Smooth muscle cell of the brain vasculature (primary cell): ENCODE measurements around the gene NDUFS8.
"Not testable (repeated sequence)": the region's sequence is repeated elsewhere in the genome, so short reads cannot be mapped to it uniquely, and the experiment has no call there.

Experiments
- DNase-seq: peaks from one replicate; pipeline ENCODE4 v3.0.0-alpha.2; 2012; ENCODE audit warnings: low read depth, low spot score

The NDUFS8 gene

GRCh38 chr11:68030318-68031143 lies at the start of gene NDUFS8:
Gene NDUFS8, plus strand, starts transcription at chr11:68030681. Its CDS starts 1,471 bp downstream, at chr11:68032152.
- peak; percentile 98 for DNase-seq

- not testable (repeated sequence) for DNase-seq
These were observed 49.3 kb upstream of the NDUFS8 start for GRCh38 chr11:67981226-67981625.

- DNase-seq = not testable (repeated sequence)
These were observed 48.1 kb upstream of the NDUFS8 start for GRCh38 chr11:67982255-67982857.

GRCh38 chr11:67983951-67984350 lies 46.5 kb upstream of the NDUFS8 start:
- DNase-seq = no peak

GRCh38 chr11:67985302-67985701 lies 45.2 kb upstream of the NDUFS8 start:
- DNase-seq = not testable (repeated sequence)

GRCh38 chr11:67990546-67991346 lies 39.7 kb upstream of the NDUFS8 start:
- not testable (repeated sequence) for DNase-seq

GRCh38 chr11:67991347-67992121 lies 38.9 kb upstream of the NDUFS8 start:
- not testable (repeated sequence) for DNase-seq

GRCh38 chr11:67993821-67994220 lies 36.7 kb upstream of the NDUFS8 start:
- DNase-seq = not testable (repeated sequence)

- not testable (repeated sequence) for DNase-seq
These were observed 36.1 kb upstream of the NDUFS8 start for GRCh38 chr11:67994387-67994786.

GRCh38 chr11:67995129-67995528 lies 35.4 kb upstream of the NDUFS8 start:
- DNase-seq = not testable (repeated sequence)

- DNase-seq = not testable (repeated sequence)
These were observed 34.9 kb upstream of the NDUFS8 start for GRCh38 chr11:67995579-67995978.

- DNase-seq = no peak
These were observed 34.4 kb upstream of the NDUFS8 start for GRCh38 chr11:67996051-67996450.

GRCh38 chr11:67996622-67997474 lies 33.6 kb upstream of the NDUFS8 start:
- no peak for DNase-seq

- DNase-seq = no peak
These were observed 33.0 kb upstream of the NDUFS8 start for GRCh38 chr11:67997475-67997921.

- no peak for DNase-seq
These were observed 32.1 kb upstream of the NDUFS8 start for GRCh38 chr11:67998150-67999045.

GRCh38 chr11:67999201-67999629 lies 31.3 kb upstream of the NDUFS8 start:
- DNase-seq = no peak

- no peak for DNase-seq
These were observed 30.8 kb upstream of the NDUFS8 start for GRCh38 chr11:67999704-68000103.

GRCh38 chr11:68002575-68002937 lies 27.9 kb upstream of the NDUFS8 start:
- DNase-seq = no peak
